ENCODE results near the gene STUM.
"Not testable (repeated sequence)": the region's sequence is repeated elsewhere in the genome, so short reads cannot be mapped to it uniquely, and the experiment has no call there.

STUM gene

DNA sequence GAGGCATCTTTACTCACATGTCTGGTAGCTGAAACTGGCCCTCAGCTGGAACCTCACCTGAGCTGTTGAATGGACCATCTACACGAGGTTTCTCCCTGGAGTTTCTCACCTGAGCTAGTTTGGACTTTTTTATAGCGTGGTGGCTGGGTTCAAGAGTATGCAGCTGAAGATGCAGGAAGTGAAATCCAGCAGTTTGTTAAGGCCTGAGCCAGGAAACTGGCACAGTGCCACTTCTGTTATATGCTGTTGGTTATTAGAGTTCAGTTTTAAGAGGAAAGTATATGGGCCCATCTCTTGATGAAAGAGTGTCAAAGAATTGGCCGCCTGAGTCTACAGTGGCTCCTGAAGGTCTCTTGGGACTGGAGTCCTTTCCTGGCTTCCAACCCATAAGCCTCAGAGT is 35.6 kb downstream of the STUM start:
- no peak for DNase-seq

DNA sequence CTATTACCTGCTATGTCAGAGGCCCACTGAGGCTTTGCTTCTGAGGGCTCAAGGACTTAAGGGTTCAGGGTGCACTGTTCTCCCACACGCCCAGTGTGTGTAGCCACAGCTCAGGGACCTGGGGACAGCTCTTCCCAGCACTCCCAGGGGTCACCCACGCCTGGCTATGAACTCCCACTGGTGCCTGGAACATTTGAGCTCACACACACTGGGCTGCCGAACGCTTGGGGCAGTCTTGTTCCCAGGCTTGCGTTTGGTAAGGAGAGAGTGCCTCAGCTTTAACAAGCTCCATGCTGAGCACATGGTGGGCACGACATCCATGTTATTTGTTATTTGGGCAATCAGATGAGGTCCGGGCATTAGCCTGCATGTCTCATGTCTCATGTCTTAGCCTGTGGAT is 37.6 kb downstream of the STUM start:
- no peak for DNase-seq

DNA sequence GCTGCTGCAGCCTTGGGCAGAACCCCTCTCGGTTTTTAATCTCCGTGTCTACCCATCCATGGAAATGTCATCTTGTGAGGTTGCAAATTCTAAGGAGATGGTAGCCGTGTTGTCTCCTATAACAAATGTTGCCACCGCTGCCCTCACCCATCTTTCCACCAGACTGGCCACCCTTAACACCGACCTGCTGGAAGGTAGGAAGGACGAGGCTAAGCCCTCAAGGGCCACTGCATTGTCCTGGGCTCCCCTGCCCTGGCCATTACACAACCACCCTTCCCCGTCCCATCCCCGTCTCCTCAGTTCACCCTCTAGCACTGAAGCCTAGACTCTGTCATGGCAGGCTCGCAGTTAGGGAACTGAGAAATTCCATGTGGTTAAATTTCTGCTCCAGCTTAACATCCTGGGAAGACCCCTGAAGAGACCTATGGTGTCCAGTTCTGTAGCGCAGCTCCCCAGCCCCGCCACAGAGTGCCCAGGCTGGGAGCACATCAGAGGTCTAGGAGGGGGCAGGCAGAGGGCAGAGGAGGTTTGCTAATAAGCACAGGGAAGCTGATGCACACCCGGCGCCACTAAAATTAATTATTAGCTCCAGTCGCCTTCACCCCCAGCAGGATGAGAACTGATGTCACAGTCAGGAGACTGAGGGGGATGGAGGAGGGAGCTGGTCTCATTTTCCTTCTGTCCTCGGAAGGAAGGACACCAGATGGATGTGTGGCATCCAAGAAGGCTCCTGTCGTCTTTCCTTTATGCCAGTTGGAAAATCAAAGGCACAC is 38.3 kb downstream of the STUM start:
- DNase-seq, result no peak

DNA sequence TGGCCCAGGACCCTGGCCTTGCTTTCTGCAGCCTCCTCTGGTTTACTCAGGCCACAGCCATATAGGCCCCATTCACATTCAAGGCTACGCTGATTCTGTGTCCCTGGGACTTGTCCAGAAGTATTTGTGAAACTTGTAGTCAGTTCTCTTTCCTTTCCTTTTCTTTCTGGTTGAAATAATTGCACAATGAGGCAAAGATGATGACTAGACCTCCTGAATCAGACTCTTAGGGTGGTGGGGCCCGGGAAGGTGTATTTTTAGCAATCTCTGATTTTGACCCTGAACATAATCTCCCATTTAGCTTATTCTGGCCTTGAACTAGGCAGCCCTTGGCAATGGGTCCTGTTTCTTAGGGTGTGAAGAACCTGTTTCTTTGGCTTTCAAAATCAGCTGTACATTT is 39.9 kb downstream of the STUM start:
- no peak for DNase-seq

DNA sequence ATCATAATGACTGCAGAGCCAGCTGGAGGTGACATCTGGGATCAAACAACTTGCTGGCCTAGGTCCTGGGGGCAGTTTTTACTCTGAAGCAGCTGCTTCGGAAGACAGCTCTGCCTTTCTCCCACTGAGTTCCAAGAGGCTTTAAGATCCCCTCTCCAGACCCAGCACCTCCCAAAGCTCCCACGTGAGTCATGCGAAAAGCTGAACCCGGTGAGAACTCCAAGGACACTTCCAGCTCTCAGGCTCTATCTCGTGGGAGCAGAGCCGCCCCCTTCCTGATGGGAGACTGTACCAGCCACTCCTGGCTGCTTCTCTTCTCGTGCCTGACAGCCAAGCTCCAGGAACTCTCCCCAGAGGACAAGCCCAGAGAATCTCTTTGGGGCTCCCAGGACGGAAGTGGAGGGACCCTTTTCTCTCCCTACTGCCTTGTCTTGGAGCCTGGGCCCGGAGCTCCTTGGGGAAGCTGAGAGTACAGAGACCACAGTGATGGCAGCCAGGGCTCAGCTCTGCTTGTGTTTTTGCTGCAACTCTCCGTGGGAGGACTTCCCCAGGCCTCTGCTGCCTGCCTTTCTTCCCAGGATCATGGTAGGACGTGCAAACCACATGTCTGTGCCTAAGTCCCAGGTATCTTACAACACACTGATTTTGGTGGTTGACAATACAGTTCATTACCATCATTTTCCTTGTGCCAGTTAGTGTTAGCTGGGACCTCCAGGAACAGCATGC is 40.6 kb downstream of the STUM start:
- DNase-seq, result no peak

DNA sequence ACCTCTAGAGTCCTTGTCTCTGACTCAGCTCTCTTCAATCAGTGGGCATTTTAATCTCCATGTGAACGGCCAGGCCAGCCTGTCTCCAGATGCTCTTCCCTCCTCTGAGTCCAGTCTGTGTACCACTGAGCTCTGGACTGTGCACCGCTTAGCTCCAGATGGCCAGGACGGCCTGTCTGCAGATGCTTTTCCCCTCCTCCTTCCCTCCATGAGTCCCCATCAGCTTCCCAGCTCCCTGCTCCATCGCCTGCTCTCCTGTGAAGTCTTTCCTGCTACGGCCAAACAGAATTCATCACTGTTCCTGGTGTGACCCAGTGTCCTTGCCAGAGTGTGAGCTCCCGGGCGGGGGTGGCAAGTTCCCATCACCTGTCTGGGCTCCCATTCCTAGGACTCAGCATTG is 42.0 kb downstream of the STUM start:
- no peak for DNase-seq

DNA sequence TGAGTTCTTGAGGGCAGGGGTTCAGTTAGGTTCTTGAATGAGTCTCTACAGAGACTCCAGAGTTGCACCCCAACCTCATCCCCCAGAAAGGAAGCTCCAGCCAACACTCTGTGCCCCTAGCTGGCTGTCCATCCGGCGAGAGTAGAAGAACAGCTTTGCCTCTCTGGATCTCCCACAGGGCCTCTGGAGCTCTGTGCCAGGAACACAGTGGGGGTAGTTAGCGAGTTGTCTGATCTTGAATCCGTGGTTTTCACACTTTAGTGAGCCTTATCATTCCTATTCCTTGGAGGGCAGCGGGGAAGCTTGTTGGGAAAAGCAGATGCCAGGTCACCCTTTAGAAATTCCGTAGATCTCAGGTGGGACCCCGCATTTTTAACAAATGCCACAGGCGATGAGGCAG is 45.0 kb downstream of the STUM start:
- DNase-seq, result no peak

DNA sequence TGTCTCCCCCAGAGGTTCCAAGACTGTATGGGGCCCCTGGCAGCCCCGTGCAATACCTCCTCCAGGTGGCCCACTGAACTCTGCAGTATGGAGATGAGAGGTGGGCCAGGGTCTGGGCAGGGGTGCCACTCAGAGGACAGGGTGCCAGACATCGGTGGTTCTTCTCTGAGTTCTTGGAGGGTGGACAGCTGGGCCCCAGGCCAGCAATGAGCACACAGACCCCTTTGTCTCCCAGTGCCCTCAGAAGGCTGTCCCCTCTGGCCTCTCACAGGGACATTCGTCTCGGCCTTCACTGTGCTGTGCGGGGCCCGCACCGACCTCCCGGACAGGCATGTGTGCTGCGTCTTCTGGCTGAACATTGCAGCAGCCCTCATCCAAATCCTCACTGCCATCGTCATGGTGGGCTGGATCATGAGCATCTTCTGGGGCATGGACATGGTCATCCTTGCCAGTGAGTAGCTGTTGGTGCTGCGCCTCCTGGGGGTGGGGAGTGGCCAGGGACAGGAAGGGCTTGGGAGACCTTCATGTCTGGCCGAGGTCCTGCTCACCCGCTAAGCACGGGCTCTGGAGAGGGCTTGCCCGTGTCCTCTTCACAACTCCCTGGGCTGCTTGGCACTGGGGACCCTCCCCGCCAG is 48.1 kb downstream of the STUM start:
- no peak for DNase-seq

DNA sequence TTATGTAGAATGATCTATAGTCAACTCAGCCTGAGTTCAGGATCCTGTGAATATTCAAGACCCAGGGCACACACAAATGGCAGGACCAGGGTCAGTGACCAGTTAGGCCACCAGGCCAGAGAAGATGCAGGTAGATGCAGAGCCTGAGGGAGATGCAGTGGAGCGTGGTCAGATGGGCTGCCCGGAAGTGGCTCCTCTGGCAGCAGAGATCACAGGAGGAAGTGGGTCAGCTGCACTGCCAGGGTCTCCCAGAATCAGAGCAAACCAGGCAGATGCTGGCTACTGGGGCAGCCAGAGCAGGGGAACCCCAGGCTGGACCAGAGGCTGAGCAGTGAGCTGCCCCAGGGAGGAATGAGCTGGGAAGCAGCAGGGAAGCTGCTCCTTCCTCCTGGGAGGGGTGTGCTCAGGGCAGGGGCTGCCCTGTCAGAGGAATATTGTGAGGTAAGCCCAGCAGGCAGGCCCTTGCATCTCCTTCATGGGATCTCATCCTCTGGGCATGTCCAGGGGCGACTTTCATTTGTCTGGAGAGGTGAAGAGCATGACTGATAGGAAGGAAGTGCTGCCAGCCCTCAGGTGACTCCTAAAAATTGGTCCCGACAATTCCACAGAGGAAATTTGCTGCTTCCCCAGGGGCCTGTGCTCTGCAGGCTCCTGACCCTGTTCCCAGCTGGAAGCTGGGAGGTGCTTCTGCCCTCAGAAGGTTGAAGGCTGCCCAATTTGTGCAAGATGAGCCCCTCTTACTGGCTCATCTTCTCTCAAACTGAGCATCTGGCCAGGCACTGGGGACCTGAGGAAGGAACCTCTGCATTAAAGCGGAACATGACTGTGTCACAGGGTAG is 49.3 kb downstream of the STUM start:
- DNase-seq, result no peak

DNA sequence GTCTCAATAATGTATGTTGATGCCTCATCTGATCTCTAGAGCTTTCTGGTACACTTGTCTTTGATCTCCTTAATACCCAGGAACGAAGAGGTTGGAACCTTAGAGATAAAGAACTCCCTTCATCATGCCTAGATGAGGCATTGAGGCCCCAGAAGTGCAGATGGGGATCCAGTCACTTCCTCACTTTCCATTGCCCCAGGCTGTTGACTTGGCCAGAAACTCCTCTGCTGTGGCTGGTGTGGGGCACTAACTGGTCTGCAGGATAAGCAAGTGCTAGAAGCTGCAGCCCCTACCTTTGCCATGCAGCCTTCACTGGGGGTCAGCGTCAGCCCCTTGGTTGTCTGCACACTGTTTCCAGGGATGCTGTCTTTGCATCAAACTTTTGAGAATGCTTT is 49.9 kb downstream of the STUM start:
- DNase-seq, result no peak

DNA sequence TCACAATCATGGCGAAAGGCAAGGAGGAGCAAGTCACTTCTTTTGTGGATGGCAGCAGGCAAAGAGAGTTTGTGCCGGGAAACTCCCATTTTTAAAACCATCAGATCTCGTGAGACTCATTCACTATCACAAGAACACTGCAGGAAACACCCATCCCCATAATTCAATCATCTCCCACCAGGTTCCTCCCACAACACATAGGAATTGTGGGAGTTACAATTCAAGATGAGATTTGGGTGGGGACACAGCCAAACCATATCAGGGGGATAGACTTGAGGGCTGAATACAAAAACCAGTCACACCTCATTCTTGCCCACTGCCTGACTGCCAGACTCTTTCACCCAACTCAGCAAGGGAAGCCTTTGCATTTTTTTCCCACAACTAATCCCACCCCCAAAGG is 50.4 kb downstream of the STUM start:
- not testable (repeated sequence) for DNase-seq

DNA sequence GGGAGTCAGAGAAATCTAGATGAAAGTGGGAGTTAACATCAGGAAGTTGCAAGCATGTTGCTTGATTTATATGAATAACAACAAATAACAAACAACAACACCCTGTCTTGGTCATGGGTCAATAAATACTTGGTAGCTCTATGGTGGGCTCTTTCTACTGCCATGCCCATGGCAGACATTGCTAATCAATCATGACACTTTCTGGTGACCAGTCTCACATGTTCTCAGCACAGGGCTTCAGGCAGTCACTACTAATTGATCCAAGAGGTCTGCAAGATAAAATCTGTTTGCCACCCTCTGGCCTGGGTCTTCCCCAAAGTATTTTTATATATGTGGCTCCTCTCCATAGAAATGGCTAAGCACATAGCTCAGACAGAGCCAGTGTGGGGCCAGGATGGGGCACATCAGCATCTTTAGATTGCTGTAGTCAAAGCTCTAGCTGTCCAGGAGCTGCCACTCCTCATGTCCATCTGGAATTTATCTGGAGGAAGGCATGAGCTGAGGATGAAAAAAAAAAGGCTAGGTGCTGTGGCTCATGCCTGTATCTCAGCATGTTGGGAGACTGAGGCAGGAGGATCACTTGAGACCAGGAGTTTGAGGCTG is 51.2 kb downstream of the STUM start:
- no peak for DNase-seq

DNA sequence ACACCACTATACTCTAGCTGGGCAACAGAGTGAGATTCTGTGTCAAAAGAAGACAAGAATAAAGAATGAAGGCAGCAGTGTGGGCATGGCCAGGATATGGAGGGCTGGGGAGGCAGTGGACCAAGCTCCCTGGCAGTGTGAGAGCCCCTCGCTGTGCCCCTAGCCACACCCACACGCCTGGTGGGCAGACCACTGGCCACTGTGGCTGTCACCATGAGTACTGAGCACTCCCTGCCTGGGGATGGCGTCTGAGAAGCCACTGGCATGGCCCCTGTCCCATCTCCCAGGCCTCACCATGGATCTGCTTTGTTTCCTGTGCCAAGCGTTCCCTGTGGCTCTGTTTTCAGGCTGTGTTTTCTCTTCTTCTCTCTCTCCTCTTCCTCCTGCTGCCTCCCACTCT is 51.7 kb downstream of the STUM start:
- DNase-seq, result no peak

DNA sequence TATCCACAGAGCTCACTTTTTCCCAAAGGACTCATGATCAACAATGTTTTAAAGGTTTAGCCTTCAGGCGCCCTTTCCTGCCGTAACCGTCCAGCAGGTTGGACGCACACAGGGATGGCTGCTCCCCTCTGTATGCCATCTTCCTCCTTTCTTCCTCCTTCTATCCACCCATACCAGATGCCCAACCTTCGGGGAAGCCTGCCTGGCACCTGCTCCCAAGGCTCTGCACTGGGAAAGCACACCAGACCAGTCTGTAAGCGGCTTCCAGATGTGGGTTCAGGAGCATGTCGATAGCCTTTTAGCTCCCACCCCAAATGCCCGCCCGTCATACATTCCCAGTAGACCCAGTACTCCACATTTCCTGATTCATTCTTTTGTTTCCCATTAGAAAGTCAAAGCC is 52.9 kb downstream of the STUM start:
- DNase-seq, result no peak

DNA sequence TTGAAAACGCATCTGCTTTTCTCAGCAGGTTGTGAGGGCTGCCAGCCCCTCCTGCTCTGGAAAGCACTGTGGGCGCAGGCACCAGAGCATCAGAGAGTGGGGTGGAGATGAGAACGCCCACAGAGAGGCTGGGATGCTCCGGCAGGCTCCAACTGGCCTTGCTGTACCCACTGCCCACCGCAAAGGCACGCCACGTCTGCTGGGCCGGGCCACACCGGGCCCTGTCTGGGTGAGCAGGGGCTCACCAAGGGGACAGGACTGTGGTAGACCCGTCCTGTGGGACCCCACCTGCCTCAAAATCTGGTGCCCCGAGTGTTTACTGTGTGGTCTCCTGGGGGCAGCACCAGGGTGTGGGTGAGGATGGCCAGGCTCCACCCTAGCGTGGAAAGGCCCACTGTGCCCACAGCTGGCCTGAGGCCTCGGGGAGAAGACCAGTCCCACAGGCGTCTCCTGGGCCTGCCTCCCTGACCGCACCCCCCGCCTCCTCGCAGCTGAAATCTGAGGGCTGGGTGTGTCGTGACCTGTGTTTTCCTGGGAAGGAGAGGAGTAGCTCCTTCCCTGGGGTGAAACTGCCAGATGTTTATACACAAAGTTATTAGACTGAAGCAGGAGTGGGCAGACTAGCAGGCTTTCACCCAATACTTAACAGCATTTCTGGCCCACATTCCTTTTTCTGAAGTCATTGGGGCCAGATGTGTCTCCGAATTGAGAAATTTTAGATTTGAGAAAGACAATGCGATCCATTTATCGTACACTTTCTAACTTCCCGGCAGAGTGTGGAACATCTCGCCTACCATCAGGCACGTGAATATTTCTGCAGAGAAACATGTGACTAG is 53.8 kb downstream of the STUM start:
- no peak for DNase-seq

DNA sequence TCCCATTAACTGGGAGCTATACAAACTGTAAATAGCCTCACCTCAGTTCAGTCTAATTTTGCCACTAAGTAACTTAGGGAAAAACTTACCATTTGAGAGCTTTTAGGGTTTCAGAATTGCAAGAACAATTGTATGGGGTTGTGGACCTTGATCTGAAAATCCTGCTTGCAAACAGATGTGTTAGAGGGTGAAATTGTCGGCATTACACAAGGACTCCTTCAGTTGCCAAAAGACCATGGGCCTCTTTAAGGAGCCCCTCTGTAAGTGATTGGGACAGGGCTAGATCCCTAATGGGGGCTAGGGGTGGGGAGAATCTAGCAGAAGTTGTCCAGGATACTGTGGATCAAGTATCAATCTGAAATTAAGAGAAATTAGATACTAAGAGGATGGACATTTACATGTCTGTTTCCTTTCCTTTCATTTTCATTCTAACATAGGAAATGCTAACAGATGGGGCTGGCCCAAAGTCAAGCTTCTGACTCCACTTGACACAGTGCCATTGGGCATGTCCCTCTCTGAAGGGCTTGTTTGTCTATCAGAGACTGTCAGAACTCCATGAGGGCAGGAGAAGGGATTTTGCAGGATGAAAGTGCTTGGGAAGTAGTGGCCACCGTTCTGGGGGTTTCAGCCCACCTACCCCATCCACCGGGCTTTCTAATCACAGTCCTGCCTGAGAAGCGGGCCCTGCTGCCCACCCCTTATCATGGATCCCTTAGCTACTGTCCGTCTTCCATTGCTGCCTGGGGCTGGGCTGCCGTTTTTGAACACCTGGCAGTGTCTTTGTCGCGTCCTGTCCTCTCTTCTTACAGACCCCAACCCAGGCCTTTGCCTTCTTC is 54.7 kb downstream of the STUM start:
- no peak for DNase-seq

DNA sequence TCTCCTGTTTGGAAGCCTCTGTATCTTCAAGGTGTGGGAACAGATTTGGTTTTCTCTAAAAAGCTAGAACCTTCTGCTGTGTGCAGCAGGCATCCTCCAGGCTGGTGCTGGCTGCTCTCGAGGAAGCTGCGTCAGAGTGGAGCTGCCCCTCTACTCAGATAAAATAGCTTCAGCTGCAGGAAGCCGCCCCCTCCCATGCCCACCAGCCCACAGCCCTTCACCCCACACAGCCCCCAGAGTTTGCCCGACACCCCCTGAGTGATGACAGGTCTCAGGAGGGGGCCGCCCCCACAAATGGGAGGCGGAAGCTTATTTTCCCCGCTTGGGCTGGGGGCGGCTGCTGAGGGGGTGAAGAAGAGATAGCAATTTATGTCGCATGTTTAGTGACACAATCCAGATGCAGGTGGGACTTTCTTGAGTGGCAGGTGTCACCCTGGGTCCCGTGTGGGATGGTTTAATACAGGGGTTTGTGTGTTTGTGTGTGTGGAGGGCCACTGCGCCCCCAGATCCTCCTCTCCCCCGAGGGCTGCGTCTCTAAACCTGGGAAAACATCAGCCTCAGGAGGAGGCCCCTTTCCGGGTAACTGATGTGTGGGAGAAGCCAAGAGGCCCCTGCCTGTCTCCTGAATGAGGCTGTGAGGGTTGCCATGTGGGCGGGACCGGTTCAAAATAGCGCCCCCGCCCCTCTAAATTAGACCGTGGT is 55.4 kb downstream of the STUM start:
- DNase-seq, result no peak

DNA sequence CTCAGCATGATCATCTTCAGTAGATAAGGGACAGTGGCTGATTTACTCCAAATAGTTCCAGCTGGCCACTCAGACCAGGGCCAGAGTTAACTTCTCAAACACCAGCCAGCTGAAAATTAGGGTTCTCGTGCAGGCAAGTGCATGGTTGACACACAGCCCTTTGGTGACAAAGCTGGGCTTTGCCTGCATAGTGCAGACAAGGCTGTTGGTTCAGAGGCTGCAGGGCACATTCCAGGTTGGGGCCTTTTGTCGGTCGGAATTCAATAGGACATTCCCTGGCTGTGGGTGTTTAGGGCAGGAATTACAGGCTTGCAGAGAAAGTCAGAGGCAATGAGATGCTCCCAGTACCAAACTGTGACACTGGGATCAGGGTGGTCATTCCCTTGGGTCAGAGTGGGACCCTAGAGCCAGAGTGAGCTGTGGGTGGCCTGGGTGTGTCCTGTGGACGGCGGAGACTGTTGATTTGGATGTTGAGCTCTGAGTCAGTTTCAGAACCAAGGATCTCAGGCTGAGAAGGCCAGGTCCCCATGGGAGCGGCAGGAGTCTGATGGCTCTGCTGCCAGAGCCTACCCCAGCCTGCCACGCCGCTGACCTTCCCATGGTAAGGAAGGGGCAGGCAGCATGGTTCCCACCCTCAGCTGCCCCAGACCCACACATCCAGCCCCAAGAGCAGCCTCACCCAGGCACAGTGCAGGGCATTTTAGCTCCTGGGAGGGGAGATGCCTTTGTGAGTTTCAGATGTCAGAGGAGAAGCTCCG is 56.2 kb downstream of the STUM start:
- DNase-seq, result no peak

DNA sequence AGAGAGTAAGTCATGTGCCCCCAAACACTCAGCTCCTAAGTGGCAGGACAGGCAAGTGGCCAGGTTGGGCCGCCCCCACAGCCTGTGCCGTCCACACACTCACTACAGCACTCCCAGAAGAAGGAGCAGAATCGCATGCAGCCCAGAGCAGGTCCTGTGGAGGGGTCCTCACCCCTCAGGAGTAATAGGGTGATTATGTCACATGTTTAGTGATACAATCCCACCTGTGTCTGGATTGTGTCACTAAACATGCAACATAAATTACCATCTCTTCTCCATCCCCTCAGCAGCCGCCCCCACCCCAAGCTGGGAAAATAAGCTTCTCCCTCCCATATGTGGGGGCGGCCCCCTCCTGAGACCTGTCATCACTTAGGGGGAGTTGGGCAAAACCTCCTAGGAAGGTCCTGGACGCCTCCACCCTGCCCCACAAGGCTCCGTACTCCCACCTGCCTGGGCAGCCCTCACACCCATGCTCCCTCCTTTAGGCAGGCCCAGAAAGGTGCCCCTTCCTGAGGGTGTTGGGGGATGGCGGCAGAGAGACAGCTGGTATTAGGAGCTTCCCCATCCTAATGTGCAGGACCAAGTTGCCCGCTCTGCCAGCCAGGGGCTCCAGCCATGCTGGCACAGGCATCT is 56.9 kb downstream of the STUM start:
- DNase-seq, result no peak
